HG02885 (cell line): ENCODE data around the gene SBK1.
"Not testable (repeated sequence)": the region's sequence is repeated elsewhere in the genome, so short reads cannot be mapped to it uniquely, and the experiment has no call there.

Source experiments
- ATAC-seq: cut with Tn5 transposase; IDR thresholded peaks from one replicate; pipeline ENCODE4 v1.9.1; 2021; ENCODE audit warnings: mild to moderate bottlenecking; ENCODE audit not compliant: unreplicated experiment, poor library complexity

The SBK1 gene

GRCh38 chr16:28326881-28327610 lies 34.7 kb downstream of the SBK1 start:
- ATAC-seq = no peak

DNA sequence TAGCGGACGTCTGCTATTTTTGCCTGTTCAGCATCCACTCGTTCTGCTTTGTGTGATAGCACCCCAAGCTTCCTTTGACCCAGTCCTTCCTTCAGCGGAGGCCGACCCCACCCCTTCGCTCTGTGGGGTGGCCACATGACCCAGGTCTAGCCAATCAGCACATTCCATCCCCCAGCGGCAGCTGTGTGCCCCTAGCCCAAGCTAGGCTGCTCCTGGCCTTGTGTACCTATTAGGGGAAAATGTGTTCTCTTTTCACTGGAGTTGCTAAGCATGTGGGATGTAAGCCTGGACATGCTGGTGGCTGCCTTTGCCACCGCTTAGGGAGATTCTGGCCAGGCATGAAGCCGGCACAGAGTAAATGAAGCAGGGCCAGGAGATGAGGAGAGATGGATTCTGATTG lies 37.9 kb downstream of the SBK1 start:
- ATAC-seq = not testable (repeated sequence)

DNA sequence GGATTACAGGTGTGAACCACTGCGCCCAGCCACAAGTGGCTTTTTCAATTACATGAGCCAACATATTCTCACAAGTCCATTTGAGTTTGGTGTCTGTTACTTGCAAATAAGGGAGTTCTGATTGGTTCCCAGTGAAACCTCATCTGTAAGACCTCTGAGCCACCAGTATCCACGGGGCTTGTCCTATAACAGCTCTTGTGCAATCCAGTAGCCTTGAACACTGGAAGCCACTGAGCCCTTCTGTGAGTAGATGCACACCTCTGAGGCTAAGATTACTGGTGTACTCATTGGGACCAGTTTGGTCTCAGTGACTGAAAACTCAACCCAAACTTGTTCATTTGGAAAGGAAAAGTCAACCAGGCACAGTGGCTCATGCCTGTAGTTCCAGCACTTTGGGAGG lies 38.7 kb downstream of the SBK1 start:
- not testable (repeated sequence) for ATAC-seq

GRCh38 chr16:28332632-28333031 lies 40.3 kb downstream of the SBK1 start:
- not testable (repeated sequence) for ATAC-seq

GRCh38 chr16:28335678-28336077 lies 43.4 kb downstream of the SBK1 start:
- not testable (repeated sequence) for ATAC-seq

GRCh38 chr16:28336940-28337710 lies 44.8 kb downstream of the SBK1 start:
- ATAC-seq = not testable (repeated sequence)

DNA sequence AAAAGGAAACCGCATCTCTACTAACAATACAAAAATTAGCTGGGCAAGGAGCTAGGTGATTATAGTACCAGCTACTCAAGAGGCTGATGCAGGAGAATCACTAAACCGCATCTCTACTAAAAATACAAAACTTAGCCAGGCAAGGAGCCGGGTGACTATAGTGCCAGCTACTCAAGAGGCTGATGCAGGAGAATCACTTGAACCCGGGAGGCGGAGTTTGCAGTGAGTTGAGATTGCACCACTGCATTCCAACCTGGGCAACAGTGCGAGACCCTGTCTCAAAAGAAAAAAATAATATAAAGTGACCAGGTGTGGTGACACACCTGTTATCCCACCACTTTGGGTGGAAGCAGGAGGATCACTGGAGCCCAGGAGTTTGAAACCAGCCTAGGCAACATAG lies 45.9 kb downstream of the SBK1 start:
- not testable (repeated sequence) for ATAC-seq

GRCh38 chr16:28362600-28362999 lies 70.3 kb downstream of the SBK1 start:
- ATAC-seq = not testable (repeated sequence)

GRCh38 chr16:28363408-28363807 lies 71.1 kb downstream of the SBK1 start, which contains the start of gene NPIPB6:
Gene NPIPB6, minus strand, starts transcription at chr16:28363508. Its CDS starts 686 bp downstream, at chr16:28362822.
- not testable (repeated sequence) for ATAC-seq

DNA sequence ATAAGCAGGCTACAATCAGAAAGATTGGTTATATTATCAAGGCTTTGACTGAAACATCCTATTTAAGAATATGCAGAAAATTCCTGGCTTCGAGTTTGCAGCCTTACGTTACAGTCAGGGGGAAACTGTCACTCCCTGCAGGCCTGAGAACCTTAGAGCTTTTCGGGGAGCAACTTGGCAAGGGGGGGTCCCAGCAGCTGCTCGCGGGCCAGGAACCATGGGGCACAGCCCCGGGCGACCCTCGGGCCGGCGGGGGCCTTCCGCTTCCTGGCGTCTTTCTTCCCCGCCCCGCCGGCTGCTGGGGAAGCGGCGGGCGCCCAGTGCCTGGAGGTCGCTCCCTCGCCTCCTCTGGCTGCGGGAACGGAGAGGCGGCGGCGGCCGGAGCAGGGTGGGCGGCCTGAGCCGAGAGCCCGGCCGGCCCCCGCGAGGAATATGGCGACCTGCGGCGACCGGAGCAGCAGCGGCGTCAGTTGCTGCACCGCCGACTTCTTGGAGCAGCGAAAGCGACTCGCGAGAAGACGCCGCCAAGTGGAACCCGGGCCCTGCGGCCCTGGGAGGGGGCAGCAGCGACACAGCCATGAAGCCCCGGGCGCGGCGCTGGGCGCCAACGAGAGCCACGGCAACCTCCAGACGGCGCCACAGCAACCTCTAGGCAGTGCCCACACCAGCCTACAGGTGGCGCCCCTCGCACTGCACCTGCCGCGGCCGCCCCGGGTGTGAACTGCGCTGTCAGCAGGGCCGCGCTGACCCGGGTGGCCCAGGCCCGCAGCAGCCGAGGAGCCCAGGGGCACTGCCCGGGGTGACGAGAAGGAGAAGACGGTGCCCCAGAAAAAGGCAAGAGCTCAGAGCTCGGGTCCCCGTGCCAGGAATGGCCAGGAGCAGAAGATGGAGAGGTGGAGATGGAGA lies 72.2 kb downstream of the SBK1 start:
- ATAC-seq = peak; percentile 91

GRCh38 chr16:28367926-28368325 lies 75.6 kb downstream of the SBK1 start:
- ATAC-seq = not testable (repeated sequence)
